Kasumi-1 (cell line): Measurements from ENCODE around the gene TBX21.

Experiments used
- DNase-seq, 2 experiments: peaks; one replicate each; lab custom pipeline; 2025; lab: John Stamatoyannopoulos, UW

Gene TBX21

GRCh38 chr17:47714773-47715396, 18.2 kb upstream of the TBX21 start:
- no peak for DNase-seq

DNA sequence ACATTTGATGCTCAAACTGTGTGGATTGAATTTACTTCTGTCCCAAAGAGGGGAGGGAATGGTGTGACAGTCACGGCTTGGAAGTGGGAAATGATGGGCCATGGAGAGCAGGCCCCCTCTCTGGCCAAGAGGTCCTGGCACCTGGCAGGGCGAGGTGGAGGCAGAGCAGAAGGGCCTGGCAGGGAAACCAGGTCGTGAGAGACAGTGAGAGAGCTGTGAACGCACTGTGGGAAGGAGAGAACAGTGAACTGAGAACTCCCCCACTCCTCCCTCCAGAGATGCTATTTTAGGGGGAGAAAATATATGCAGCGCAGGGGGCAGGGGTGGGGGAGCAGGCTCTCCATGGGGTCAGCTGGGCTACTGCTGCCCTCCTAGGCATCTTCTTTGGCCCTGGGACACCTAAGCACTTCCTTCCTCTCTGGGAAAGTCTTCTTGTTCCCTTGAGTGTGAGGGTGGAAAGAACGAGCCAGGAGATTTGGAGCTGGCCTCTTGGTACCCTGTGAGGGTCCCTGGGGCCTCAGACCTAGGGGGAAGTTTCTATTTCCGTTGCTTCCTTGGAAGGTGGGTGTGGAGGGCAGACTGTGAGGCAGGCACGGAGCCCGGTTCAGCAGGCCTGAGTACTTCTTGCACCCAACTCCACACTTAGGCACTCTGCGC, 17.2 kb upstream of the TBX21 start:
- no peak for DNase-seq

DNA sequence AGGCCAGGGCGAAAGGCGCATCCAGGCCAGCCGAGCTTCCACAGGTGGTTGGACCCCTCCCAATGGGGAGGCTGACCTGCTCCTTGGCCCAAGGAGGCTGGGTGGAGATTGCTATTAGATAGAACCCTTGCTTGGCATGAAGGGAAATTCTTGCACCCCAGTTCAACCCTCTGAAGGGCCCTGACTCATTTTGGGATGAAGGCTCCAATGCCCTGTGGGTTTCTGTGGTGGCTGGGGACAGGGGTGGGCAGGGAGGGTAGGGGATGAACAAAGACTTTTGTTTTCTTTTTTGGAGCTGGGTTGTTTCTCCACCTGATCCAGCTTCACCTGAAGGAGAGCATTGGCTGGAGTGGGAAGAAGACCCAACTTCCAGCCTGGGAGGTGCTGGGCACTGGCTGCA, 16.7 kb upstream of the TBX21 start:
- no peak for DNase-seq

GRCh38 chr17:47717261-47717697, 15.8 kb upstream of the TBX21 start:
- DNase-seq = peak in 1 of 2 experiments; percentile 24

- DNase-seq = no peak
These were observed 14.9 kb upstream of the TBX21 start for GRCh38 chr17:47717979-47718621.

DNA sequence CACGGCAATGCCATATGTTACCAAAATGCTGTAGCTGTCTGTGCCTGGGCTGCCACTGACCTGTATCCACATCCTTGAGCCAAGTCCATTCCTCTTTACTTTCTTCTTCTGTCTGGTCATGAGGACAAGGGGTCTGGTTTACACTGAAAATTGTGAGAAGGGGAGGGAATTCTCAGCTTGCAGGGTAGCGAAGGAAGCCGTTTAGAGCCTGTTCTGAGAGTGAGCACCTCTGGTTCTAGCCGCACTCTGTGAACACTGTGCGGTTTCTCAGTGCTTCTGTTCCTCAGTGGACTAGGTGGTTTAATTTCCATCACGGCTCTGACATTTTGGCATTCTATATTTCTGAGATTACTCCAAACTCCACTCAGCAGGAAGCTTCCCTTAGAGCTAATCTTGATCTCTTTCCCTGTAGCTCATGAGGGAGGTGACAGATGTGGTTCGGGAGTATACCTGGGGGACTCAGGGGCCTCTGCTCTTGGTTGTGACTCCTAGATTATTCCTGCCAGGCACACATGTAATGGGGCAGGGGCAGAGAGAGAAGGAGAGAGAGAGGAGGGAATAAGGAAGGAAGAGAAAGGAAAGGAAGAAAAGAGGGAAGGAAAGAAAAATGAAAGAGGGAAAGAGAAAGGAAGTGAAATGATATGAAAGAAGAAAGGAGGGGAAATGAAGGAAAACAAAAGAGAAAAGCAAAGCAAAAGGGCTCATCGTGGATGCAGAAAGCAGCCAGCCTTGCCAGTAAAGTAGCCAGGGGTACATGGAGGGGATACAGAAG, 14.2 kb upstream of the TBX21 start:
- DNase-seq = no peak

- no peak for DNase-seq
These were observed 13.5 kb upstream of the TBX21 start for GRCh38 chr17:47719411-47720152.

DNA sequence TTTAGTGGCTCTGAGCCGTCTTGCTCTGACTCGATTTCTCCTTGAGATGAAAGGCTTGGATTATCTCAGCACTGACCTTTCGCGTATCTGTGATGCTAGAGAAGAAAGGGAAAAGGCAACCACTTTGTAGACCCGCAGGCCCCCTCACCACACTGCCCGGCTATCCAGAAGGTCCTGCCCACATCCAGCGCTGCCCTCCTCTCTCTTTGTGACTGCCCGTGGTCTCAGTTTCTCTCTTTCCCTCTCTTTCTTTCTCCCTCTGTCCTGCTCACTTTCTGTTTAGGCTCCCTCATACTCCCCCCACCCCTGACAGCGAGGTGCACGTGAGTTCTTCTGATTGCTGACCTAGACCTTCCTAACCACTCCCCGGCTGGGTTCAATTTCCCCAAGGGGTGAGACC, 12.8 kb upstream of the TBX21 start:
- no peak for DNase-seq

DNA sequence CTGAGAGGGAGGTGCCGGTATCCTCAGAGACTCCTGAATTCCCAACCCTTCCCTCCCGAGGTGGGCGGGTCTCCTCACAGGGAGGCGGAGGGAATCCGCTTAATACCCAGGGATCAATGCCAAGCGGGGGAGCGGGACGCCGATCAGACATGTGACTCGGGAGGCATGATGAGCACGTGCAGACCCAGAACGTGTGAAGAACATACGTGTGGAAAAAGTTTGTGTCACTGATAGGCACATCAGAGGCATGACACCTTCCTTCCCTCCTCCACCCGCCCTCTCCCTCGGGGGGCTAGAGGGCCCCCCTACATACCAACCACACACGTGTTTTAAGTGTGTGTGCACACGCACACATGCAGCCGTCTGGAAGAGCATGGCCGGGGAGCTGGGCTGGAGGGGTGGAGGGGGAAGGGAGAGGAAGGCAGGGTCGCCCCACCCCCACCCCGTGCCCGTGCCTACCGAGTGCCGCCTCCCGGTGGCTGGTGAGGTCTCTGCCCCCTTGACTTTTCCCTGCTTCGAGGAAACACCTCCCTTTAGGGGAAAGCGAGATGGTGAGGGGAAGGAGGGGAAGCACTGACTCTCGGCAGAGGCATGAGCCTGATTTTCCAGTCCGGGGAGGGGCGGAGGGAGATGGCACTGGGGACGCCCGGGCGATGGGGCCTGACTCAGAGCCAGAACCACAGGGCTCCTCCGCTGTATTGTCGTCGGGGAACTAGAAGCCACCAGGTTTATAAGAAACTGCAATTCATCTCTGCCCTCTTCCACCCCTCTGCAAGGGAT, 12.1 kb upstream of the TBX21 start:
- peak; percentile 42 to 50 for DNase-seq

- DNase-seq = no peak
These were observed 11.3 kb upstream of the TBX21 start for GRCh38 chr17:47721725-47722124.

- no peak for DNase-seq
These were observed 8.3 kb upstream of the TBX21 start for GRCh38 chr17:47724705-47725104.

- DNase-seq = no peak
These were observed 7.5 kb upstream of the TBX21 start for GRCh38 chr17:47725446-47726111.

DNA sequence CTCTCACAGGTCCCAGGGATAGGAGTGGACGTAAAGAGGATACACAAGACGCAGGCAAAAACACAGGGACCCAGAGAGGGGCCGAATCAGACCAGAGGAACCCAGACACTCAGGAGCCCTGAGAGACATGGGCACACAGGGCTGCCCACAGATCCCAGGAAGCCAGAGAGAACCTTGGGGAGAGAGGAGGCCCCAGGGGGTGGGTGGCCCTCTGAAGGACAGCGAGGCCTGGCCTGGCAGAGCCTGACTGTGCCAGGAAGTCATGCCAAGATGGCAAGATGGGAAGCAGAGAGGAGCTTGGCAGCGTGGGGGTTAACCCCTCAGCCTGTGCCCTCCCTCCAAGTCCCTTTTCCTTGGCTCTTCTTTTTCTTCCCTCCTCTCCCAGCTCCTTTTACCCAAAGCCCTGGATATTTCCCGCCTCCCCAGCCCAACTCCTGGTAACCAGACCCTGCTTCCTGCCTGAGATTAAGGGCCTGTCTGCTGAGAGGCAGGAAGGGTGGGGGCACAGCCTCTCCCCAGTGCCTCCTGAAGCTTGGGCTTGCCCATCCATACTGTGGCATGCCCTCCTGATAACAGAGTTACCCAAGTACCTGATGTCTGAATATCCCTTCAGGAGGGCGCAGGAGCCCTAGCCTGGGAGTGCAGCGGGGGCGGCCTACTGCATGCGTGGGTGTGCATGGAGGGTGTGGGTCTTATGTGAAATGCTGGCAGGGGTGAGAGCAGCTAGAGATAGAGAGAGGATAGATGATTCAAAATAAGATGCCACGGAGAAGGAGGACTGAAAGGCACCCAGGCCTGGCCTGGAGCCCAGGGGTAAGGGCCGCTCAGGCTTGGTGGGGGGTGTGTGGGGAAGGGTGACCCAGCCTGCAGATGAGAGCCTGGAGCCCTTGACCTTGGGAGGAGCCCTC, 6.0 kb upstream of the TBX21 start:
- no peak for DNase-seq

DNA sequence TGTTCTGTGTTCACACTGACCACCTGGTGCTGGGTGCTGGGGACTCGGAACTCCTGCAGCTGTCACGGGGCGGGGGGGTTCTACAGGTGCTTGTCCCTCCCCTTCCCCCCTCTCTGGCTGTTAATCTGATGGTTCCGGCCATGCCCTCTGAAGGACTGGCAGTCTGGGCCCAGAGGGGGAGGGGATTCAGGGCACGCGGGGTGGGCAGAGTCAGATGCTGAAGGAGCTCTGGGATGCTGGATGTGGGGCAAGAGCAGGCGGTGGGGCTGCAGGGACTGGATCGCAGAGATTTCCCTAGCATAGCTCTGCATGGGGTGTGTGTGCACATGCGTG, 5.4 kb upstream of the TBX21 start:
- DNase-seq = no peak

DNA sequence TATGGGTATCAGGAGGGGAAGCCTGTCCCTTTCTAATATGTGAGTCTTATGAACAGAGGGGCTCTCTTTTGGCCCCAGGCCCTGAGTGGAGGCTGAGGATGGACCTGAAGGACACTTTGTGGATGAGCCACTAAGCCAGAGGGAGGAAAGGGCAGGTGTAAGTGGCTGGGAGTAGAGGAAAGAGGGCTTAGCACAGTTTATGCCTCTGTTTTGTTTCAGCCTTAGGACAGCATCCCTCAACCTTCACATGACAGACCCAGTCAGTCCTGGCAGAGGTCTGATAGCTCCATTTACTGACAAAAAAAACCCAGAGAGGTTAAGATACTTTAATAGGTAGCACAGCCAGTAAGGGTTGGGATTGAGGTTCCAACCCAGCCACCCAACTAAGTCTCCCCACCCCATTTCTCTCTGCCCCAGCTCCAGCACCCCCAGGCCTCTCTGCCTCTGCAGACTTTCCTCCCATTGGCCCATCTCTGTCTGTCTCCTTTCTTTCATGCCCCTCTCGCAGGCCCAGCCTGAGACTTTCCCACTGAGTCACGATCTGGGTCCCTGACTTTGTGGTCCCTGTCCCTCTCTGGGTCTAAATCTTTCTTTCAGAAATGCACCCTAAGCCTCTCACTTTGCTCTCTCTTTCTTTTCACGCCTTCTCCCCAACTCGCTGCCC, 4.7 kb upstream of the TBX21 start:
- DNase-seq = no peak

- no peak for DNase-seq
These were observed 3.6 kb upstream of the TBX21 start for GRCh38 chr17:47729476-47729875.

GRCh38 chr17:47730681-47731080, 2.4 kb upstream of the TBX21 start:
- DNase-seq = no peak

- no peak for DNase-seq
These were observed 1.6 kb upstream of the TBX21 start for GRCh38 chr17:47731396-47731795.

DNA sequence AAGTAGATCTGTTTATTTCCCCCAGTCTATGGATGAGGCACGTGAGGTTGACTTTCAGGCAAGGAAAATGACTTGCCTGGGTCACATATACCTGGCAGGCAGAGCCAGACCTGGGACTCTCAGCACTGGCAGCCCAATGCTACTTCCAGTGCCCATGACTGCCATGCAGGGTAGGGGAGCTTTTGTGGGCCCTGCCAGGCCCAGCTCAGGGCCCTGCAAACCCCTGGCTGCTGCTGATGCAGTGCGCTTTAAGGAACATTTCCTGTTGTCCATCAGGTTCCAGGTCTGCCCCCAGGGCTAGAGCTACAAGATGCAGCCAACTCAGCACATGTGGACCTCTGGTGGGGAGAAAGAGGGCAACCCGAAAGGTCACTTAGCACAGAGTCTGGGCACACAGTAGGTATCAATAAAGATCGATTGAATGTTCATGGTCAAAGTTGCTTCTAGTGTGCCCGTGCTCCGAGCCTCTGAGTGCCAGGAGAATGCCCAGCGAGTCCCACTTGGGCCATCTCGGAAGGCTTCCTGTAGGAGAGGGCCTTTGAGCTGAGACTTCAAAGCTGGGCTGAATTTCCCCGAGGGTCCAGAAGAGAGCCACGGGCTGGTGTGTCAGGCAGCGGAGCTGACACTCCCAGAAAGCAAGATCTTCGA, 513 bp upstream of the TBX21 start:
- DNase-seq = no peak
